Renal pelvis (tissue), 12 donors: ENCODE data around the gene EFCAB9. TPM values are rescaled to one million over a fixed set of nuclear protein-coding genes. Genes with fewer than 3 reads are reported as not detected.
"Not testable (repeated sequence)": the region's sequence is repeated elsewhere in the genome, so short reads cannot be mapped to it uniquely, and the experiment has no call there.

Experiments used
- DNase-seq: peaks from one replicate; pipeline ENCODE4 v3.0.0-alpha.2; 2013
- long read RNA-seq, 16 experiments: transcript quantifications; one replicate each; lab custom pipeline, GENCODE V29; 2026
- polyA plus RNA-seq, 3 donors: library from polyadenylated mRNA; unstranded; fragments of 120-200 nt; gene quantifications; one replicate each; pipeline ENCODE4 v1.2.1, GENCODE V29; 2013; ENCODE audit not compliant: insufficient read length in 3 of 3

EFCAB9 gene
- not detected for polyA plus RNA-seq
- long read RNA-seq, donor 1 = 0 reads
- long read RNA-seq, donor 2, partial matches to known transcripts = 20 of 20 reads
- long read RNA-seq, donor 2, other reads (novel, unspliced or antisense) = 0 of 20 reads
- long read RNA-seq, donor 3 = 0 reads
- long read RNA-seq, donor 4, partial matches to known transcripts = 14 of 14 reads
- long read RNA-seq, donor 4, other reads (novel, unspliced or antisense) = 0 of 14 reads
- long read RNA-seq, donor 5 = 0 reads
- long read RNA-seq, donor 6 = 0 reads
- long read RNA-seq, donor 7 = 0 reads
- long read RNA-seq, donor 8, partial matches to known transcripts = 17 of 17 reads
- long read RNA-seq, donor 8, other reads (novel, unspliced or antisense) = 0 of 17 reads
- long read RNA-seq, donor 9 = 0 reads
- long read RNA-seq, donor 10 = 0 reads
- long read RNA-seq, donor 11 = 0 reads
- long read RNA-seq, donor 12 = 0 reads
- long read RNA-seq, donor 13 = 0 reads
- long read RNA-seq, donor 14 = 0 reads
- long read RNA-seq, donor 15 = 0 reads
- long read RNA-seq, donor 16 = 0 reads

DNA sequence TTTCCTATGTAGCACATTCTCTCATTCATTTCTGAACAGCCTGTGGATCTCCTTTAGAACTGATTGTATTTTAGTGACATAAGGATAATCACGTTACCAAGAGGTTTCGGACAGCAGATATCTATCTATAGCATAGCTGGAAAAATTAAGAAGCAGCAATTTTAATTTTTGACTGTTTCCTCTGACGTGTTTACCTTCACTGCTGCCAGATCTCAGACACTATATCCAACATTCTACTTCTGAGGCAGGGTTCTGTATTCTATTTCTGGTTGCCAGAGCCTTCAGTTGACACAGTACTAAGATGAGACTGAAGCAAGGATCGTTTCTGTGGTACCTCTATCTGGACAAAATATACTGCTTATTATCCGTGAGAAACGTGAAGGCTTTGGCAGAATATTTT lies at the start of gene EFCAB9:
Gene EFCAB9 (plus strand): TSS at position 301 of the 400 bp plus-strand sequence. CDS start 1 bp downstream, at position 302.
- DNase-seq = no peak

DNA sequence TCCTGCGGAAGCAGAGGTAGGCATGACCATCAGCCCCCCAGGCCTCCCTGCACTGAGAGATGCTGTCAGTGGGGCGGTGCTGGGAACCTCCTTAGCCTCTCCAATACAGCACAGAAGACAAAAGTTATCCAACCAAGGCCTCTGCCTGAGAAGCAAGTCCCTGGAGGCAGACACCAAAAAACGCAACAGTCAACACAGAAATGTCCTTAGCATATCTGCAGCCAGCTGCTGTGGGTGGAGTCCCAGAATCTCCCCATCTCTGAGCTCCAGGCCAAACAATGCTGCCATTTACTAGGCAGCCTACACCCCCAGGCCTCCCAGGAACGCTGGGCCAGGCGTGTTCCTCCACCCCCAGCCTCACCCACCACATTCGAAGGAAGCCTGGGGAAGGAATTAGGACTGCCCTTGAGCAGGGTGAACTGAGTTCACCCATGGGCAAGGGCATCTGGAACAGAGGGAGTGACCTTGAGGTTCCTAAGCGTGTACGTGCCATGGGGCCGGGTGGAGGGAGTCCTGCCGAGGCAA lies 49.6 kb upstream of the EFCAB9 start:
- DNase-seq = no peak

DNA sequence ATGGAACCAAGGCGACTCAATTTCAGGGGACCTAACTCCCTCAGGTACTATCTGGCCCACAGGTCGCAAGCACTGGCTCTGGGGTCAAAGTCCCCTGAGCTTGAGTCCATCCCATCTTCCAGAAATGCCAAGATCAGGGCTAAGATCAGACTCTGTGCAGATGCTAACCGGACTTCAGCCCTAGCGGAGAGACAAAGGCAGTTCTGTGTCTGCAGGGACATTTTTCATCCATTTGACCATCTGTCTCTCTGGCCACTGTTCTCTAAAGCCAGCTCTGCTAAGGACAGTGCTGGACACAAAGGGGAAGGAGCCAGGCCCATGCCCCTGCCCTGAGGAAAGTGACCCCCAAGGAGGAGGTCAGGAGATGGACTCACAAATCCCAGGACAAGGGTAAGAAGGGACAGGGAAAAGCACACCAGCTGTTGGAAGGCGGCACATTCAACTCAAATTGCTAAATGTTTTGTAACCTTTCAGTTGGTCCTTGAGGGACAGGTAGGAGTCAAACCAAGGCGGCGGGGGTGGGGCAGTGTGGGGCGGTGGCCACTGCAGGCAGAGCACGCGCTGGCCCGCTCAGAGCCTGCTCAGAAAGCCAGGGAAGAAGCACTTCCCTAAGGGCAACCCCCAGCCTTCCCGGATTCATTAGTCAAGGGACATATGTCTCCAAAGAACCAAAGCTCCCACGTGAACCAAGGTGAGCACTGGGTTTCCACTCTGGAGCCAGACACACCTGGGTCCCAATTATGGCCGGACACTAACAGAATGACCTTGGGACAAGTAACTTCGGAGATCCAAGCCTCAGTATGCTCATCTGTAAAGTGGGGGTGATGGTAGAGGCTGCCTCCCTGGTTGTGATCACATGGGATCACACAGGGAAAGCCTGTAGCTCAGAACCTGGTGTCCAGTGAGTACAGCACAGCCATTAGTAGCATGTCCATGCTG lies 48.8 kb upstream of the EFCAB9 start:
- DNase-seq = no peak

DNA sequence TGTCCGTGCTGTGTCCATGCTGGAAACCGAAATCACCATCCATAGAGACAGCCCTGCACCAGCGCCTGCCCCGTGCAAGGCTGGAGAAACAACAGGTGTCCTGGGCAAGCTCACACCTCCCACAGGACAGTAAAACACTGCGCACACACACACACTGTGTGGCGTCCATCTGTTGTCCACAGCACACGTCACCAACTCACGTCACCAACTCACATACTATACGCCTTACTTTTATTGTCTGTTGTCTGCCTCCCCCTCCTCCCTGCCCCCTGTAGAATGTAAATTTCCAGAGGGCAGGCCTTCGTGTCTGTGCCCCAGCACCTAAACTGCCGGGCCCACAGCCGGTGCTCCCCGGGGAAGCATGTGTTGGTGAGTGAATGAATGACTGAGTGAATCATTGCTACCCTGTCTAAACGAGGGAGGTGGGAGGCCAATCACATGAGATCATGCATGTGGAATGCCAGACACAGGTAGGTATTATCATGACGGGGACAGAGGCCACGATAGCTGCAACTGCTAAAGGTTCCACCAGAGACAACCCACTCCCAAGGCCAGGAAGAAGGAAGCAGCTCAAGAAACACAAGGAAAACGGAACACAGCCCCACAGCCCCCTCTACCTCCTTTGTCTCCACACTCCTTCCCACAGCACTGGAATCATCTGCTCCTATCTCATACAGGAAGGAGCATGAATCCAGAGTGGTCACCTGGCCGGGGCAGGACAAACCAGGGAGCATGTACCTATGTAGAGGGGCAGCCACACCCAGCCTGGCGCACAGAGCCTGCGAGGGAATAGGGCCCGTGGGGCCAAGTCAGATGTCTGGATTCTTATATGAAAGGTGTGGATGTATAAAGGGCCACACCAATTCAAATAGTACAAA lies 47.9 kb upstream of the EFCAB9 start:
- DNase-seq = no peak

DNA sequence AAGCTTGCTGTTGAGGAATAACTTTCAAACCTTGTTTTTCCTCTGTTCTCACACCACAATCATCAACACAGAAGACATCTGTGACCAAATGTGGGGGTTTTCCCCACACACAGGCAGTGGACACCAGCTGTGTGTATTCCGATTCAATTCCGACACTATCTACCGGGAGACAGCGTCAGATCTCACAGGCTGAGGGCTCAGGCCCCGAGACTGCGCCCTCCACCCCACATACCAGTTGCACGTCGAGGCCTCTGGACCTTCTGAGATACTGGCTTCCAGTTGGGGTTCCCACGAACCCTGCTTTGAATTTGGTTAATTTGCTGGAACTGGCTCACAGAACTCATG lies 47.3 kb upstream of the EFCAB9 start:
- DNase-seq = no peak

DNA sequence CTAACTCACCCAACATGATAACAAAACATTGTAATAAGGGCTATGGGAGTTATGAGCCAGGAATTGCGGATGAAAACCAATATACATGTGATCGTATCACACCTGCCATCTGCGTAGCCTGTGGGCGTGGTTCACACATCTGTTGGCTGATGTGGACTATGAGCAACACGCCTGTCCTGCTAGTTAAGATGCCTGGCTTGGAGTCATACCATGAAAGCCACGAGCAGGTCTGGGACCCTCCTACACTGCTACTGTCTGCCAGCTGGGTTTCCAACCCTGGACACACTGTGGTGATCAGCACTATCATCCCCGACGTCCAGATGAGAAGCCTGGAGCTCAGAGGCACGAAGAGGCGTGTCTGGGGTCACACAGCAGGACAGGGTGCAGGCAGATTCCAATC lies 46.1 kb upstream of the EFCAB9 start:
- DNase-seq = no peak

DNA sequence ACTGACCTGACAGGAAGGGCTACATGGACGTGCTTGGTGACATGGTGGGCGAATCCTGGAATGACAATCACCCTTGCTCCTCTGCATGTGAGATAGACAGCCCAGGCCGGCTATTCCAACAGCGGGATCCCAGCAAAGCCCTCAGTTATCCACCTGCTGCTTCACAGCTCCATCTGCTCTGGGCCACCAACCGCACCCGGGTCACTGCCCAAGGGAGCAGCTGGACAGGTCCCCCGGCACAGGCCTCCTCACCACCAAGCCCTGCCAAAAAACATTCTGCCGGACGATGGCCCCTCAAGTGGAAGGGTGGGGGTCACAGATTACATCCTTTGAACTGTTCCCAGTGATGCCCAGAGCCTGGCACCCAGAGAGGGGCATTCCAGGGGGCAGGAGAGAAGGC lies 45.6 kb upstream of the EFCAB9 start:
- DNase-seq = no peak

DNA sequence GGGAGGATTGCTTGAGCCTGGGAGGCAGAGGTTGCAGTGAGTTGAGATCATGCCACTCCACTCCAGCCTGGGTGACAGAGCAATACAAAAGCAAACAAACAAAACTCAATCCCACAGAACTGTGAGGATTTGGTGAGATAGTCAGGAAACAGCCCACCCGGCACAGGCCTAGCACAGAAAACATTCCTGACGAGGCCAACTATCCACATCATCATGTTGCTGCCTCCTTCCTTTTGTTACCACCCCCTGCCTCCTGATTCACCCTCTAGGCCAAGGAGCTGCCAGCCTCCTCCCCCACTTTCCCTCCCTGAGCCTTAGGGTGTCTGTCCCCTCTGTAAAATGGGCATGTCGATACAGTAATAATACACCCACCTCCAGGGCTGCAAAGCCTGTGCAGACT lies 44.9 kb upstream of the EFCAB9 start:
- DNase-seq = no peak

DNA sequence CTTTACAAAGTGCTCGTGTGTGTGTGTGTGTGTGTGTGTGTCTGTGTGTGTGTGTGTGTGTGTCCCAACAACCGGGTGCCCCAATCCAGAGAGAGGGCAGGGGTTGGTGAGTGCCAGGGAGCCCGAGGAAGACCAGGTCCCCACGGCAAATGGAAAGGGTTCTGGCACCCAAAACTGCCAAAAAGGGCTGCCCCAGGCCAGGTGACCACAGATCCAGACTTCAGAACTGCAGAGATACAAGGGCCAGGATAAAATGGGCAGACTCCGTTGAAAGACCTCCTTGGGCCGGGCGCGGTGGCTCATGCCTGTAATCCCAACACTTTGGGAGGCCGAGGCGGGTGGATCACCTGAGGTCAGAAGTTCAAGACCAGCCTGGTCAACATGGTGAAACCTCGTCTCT lies 44.5 kb upstream of the EFCAB9 start:
- DNase-seq = not testable (repeated sequence)

DNA sequence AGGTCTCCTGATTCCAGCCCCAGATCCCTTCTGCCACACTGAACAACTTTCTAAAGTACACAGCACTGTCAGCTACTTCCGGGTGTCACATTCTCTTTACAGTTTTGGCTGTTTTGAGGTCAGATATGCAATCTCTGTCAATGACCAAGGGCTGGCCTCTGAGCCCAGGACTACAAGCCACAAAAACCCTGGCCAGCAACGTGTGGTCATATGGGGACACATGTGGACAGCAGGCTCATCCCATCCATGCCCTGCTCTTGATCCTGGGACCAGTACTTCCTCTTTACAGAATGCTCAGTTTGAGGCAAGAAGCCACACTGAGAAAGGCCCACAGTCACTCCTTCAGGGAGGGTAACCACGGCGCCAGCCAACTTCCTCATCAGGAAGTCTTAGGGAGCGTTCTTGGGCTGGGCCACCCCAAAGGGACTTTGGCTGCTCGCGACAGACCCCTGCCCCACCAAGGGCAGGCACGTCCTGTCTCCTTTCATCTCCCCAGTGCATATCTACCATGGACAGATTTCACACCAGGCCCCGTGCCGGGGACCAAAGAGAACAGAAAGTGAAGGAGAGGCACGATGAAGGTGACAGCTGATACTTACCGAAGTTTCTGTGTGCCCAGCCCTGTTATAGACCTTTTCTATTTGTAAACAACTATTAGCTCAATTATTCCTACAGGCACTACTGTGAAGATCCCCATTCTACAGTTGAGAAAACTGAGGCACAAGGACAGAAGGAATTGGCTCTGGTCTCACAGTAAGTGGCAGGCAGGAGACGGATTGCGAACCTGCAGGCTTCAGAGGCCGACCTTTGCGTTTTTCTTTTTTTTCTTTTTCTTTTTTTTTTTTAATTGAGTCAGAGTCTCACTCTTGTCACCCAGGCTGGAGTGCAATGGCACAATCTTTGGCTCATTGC lies 43.2 kb upstream of the EFCAB9 start:
- no peak for DNase-seq

DNA sequence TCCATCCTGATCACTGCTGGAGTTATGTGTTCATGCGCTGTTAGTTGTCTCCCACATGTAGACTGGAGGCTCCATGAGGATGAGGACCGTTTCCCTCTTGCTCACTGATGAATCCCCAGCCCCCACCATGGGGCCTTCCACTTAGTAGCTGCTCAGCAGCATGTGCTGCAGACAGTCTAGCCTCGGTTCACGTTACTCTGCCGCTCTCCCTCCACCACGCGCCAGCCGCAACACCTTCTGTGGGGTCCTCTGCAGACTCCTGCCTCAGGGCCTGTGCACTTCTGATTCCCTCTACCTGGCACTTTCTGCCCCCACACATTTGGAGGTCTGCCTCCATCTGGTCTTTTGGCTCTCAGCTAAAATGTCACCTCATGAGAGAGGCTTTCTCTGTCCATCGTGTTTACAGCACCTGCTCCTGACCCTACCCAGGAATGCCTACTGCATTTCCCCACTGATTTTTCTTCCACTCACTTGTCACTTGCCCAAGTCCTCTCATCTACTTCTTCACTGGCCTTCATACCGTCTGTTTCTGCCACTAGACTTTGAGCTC lies 42.2 kb upstream of the EFCAB9 start:
- DNase-seq = no peak

DNA sequence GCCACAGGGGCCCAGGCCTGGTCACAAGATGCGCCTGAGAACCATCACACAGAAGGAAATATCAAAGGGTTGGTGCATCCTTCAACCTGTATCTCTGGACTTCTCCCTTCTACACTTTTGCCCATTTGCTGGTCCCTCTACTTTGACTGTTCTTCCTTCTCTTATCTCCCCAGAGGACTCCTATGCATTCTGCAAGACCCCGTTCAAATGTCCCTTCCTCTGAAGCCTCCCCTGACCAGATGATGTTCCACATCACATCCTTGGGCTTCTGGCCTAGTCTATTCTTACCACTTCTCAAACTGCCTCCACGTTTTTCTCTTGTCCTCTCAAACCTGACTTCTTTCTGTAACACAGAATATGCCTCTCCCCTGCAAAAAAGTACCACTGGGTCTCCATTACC lies 40.3 kb upstream of the EFCAB9 start:
- DNase-seq = no peak

DNA sequence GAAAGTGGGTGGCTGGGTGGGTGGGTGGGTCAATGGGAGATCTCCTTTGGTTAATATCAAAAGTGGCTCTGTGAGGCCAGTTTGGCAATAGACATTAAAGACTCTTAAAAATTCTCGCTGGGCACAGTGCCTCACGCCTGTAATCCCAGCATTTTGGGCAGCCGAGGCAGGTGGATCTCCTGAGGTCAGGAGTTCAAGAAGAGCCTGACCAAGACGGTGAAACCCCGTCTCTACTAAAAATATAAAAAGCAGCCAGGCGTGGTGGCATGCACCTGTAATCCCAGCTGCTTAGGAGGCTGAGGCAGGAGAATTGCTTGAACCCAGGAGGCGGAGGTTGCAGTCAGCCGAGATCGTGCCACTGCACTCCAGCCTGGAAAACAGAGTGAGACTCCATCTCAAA lies 38.9 kb upstream of the EFCAB9 start:
- not testable (repeated sequence) for DNase-seq

DNA sequence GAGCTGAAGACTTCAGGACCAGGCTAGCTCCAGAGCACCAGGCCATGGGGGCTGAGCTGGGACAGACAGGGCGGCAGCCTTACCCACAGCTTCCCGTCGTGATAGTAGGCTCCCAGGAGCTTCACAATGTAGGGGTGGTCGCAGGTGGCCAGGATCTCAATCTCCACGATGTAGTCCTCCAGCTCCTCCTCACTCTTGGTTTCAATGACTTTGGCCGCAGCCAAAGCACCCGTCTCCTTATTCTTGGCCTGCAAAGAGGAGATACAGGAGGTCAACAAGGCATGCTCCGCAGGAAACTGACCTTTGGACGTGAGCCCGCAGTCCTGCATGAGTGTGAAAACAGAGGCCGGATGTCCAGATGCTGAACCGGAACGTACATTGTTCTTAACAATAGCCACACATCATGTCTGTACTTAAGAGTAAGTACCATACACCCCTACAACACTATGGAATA lies 37.4 kb upstream of the EFCAB9 start:
- no peak for DNase-seq

DNA sequence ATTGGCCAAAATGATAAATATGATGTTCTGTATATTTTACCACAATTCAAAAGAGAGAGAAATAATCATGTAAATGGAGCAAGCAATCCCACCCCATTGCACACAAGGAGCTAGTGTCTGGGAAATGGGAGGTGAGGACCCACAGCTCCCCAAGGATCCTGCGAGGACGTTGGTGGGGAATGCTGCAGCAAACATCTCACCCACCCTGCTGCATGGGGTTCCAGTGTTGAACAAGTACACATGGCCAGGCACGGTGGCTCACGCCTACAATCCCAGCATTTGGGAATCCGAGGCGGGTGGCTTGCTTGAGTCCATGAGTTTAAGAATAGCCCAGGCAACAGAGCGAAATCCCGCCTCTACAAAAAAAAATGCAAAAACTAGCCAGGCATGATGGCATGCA lies 35.0 kb upstream of the EFCAB9 start:
- no peak for DNase-seq

DNA sequence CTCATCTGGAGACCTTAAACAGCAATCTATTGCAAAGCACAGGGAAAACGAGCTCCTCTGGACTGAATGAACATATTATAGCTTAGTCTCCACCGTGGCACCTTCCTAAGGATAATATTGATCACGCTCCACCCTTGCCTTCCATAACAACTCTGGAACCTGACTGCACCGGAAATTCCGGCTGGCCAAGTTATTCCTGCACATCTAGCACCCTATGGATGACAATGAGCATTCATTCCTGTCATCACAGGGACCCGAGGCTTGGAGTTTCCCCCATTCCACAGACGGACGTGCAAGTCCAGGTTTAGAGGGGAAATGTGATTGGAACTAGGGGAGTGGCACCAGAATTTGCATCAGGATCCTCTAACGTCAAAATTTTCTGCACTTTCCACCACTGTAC lies 33.5 kb upstream of the EFCAB9 start:
- no peak for DNase-seq

DNA sequence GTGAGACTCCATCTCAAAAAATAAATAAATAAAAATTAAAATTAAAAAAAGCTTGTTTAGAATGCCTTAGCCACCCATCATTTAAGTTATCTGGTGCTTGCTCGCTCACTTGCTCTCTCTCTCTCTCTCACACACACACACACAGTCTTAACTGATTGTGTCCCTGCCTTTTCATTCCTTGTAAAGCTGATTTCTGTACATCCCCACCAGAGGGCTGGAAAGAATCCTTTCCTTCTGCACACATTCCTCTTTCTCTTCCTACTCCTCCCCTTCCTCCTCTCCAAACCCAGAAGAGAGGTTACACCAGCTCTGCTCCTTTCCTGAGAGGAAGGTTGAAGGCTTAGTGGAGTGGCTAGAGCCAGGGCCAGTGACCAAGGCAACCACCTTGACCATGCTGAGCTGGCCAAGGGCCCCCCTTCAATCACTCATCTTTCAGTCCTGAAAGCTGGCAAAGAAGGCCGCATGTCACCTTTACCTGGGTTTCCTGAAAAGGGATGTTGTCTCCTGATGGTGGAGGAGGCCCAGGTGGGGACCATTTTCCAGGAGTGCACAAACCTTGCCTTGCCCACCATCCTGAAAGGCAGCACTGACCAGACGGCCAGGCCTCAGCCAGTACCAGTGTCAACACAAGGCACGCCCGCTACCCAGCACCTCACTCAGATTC lies 31.5 kb upstream of the EFCAB9 start:
- no peak for DNase-seq

DNA sequence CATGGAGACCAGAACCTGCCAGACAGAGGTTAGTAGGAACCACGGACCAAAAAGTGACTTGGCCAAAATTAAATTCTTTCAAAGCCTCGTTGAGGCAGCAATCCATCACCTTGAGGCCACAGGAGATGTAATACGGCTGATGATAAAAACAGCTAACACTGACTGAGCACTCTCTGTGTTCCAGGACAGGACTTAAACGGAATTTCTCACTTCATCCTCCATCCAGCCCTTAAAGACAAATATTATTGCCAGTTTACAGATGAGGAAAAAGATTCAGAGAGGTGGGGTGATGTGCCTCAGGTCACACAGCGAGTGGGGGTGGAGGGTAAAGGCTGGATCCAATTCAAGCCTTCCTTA lies 31.0 kb upstream of the EFCAB9 start:
- DNase-seq = no peak

DNA sequence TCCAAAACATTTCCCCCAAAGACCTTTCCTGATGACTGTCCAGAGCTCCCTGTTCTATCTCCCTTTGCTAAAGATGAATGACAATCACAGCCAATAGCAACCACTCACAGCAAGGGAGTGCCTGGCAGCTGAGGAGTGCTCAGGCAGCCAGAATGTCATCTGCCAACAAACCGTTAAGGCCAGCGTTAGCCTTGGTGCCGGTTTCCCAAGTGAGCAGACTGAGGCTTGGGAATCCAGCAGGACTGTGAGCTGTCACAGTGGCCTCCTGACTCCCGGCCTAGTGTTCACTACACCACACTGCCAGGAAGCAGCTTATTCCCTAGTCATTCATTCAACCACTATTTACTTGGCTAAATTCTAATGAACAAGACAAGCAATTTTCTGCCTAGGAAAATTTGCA lies 30.6 kb upstream of the EFCAB9 start:
- no peak for DNase-seq
